OCI-LY1 (cell line): Measurements from ENCODE around the gene AP2B1.

Experiments used
- H2AFZ ChIP-seq: fragments of 200-600 bp; sonication (generic), shearing (Covaris generic); 2 replicates; pipeline ENCODE4 v1.6.0; 2014; ENCODE audit warnings: antibody characterized with exemption, mild to moderate bottlenecking, low read length
- H3F3A ChIP-seq: fragments of 200-600 bp; sonication (generic), shearing (Covaris generic); 2 replicates; pipeline ENCODE4 v1.6.0; 2014; ENCODE audit warnings: mild to moderate bottlenecking, antibody characterized with exemption, low read length, moderate library complexity; ENCODE audit not compliant: insufficient read depth
- H3K27ac ChIP-seq: fragments of 200-600 bp; sonication (generic); 2 replicates; pipeline ENCODE4 v1.5.1; 2014; ENCODE audit warnings: low read length, mixed run types, mild to moderate bottlenecking, low read depth; ENCODE audit not compliant: poor library complexity, severe bottlenecking
- H3K27me3 ChIP-seq: fragments of 200-600 bp; sonication (generic); 2 replicates; pipeline ENCODE4 v1.6.0; 2014; ENCODE audit warnings: antibody characterized with exemption, mild to moderate bottlenecking, low read length, moderate library complexity; ENCODE audit not compliant: insufficient read depth
- H3K36me3 ChIP-seq: fragments of 200-600 bp; sonication (generic); 2 replicates; pipeline ENCODE4 v1.6.1; 2014; ENCODE audit warnings: mild to moderate bottlenecking, antibody characterized with exemption, low read length, moderate library complexity, mixed read lengths; ENCODE audit not compliant: insufficient read depth
- H3K4me1 ChIP-seq: fragments of 200-600 bp; sonication (generic); 2 replicates; pipeline ENCODE4 v1.5.1; 2014; ENCODE audit warnings: mild to moderate bottlenecking, low read length, moderate library complexity; ENCODE audit not compliant: insufficient read depth, severe bottlenecking
- H3K4me2 ChIP-seq: fragments of 200-600 bp; sonication (generic), shearing (Covaris generic); 2 replicates; pipeline ENCODE4 v1.6.1; 2014; ENCODE audit warnings: low read length
- H3K4me3 ChIP-seq: fragments of 200-600 bp; sonication (generic); 2 replicates; pipeline ENCODE4 v1.5.1; 2014; ENCODE audit warnings: low read length, low read depth, mild to moderate bottlenecking, mixed read lengths; ENCODE audit not compliant: poor library complexity, severe bottlenecking
- H3K79me2 ChIP-seq: fragments of 200-600 bp; shearing (Covaris generic); 2 replicates; pipeline ENCODE4 v1.6.1; 2016; ENCODE audit warnings: mixed run types, low read length, mixed read lengths; ENCODE audit not compliant: insufficient read depth
- H3K9ac ChIP-seq: fragments of 200-600 bp; sonication (generic), shearing (Covaris generic); 2 replicates; pipeline ENCODE4 v1.6.1; 2014; ENCODE audit warnings: mild to moderate bottlenecking, low read length, mixed read lengths
- H3K9me2 ChIP-seq: fragments of 200-600 bp; sonication (generic), shearing (Covaris generic); 2 replicates; pipeline ENCODE4 v1.6.1; 2014; ENCODE audit warnings: low read depth, mild to moderate bottlenecking, low read length, mixed read lengths
- H3K9me3 ChIP-seq: fragments of 200-600 bp; shearing (Covaris generic); 2 replicates; pipeline ENCODE4 v1.6.1; 2014; ENCODE audit warnings: low read length, mixed read lengths
- H4K20me1 ChIP-seq: fragments of 200-600 bp; sonication (generic), shearing (Covaris generic); 2 replicates; pipeline ENCODE4 v1.6.0; 2016; ENCODE audit warnings: mild to moderate bottlenecking, low read length; ENCODE audit not compliant: insufficient read depth
- EZH2 ChIP-seq: fragments of 200-600 bp; sonication (generic), shearing (Covaris generic); IDR thresholded peaks from 2 replicates; pipeline ENCODE4 v1.8.0; 2017; ENCODE audit warnings: borderline replicate concordance, mixed run types, mild to moderate bottlenecking, antibody characterized with exemption, low read length, moderate library complexity, mixed read lengths
- TF ChIP-seq, protein P1 (sequence below): fragments of 200-600 bp; sonication (generic), shearing (Covaris generic); IDR thresholded peaks from 2 replicates; pipeline ENCODE4 v1.5.1; 2017; ENCODE audit warnings: mild to moderate bottlenecking, antibody characterized with exemption, low read length, moderate library complexity, mixed read lengths

Gene AP2B1

GRCh38 chr17:35736236-35736635, 149.1 kb downstream of the AP2B1 start:
- Histone ChIP-seq H4K20me1 (no peaks in the 10 kb centered on the region), H3K9me2 (no peaks in the 10 kb centered on the region), H3K4me2 (no peak overlapping the region), H3K27ac (no peak overlapping the region), H3K36me3 (no peaks in the 10 kb centered on the region), H3K4me3 (no peak overlapping the region), H3K27me3 (no peaks in the 10 kb centered on the region; the same call in none of the 2 replicates), H3K9ac (no peak overlapping the region), H3K4me1 (no peaks in the 10 kb centered on the region), H3K79me2 (no peaks in the 10 kb centered on the region), H2AFZ (no peak overlapping the region), H3K9me3 (no peaks in the 10 kb centered on the region), H3F3A (no peaks in the 10 kb centered on the region)
- TF ChIP-seq, protein P1, sequence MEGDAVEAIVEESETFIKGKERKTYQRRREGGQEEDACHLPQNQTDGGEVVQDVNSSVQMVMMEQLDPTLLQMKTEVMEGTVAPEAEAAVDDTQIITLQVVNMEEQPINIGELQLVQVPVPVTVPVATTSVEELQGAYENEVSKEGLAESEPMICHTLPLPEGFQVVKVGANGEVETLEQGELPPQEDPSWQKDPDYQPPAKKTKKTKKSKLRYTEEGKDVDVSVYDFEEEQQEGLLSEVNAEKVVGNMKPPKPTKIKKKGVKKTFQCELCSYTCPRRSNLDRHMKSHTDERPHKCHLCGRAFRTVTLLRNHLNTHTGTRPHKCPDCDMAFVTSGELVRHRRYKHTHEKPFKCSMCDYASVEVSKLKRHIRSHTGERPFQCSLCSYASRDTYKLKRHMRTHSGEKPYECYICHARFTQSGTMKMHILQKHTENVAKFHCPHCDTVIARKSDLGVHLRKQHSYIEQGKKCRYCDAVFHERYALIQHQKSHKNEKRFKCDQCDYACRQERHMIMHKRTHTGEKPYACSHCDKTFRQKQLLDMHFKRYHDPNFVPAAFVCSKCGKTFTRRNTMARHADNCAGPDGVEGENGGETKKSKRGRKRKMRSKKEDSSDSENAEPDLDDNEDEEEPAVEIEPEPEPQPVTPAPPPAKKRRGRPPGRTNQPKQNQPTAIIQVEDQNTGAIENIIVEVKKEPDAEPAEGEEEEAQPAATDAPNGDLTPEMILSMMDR, result no peak
- TF ChIP-seq EZH2, result no peak

DNA sequence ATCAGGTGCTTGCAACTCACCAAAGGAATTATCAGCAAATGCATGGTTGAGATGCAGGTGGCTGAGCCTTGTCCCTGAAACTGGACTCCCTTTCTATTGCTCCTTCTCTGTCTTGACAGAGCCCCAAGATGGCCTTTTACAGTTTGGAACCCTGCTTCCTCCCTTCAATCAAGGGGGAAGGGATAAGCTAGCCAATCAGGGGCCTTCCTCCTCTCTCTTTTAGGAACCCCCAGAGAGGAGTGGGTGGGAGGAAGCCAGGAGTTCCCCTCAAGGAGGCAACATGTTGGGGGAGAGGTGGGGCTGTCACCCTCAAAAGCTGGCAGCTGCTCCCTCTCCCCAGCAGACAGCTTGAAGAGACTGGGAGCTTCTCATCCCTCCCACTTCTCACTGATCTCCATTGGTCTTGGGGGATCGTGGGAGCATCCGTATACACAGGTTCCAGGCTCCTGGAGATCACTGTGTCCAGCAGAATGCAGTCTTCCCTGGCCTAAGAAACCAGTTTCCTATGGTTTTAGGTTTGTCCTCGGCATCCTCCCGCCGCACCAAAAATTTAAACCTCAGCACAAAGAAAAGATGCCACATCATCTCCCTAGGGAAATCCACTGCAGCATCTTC, 151.5 kb downstream of the AP2B1 start:
- Histone ChIP-seq H4K20me1 (no peaks in the 10 kb centered on the region), H3K4me2 (no peak overlapping the region), H3K9ac (no peak overlapping the region)

GRCh38 chr17:35740216-35740615, 153.1 kb downstream of the AP2B1 start:
- Histone ChIP-seq H3K27me3 (no peaks in the 10 kb centered on the region), H3K4me3 (no peak overlapping the region), H3K4me2 (no peak overlapping the region), H3K9me2 (no peaks in the 10 kb centered on the region), H3K9me3 (no peaks in the 10 kb centered on the region), H3K4me1 (no peaks in the 10 kb centered on the region), H2AFZ (no peak overlapping the region), H3K36me3 (no peaks in the 10 kb centered on the region), H3F3A (no peaks in the 10 kb centered on the region), H3K27ac (no peak overlapping the region), H4K20me1 (no peaks in the 10 kb centered on the region), H3K79me2 (no peaks in the 10 kb centered on the region), H3K9ac (no peak overlapping the region)
- no peak for TF ChIP-seq EZH2
- TF ChIP-seq, protein P1, result no peak

More for the DNA sequence above, 151.5 kb downstream of the AP2B1 start:
- no peaks in the 10 kb centered on the region for H3K9me3 ChIP-seq
- no peaks in the 10 kb centered on the region for H3F3A ChIP-seq
- no peaks in the 10 kb centered on the region for H3K79me2 ChIP-seq
- H3K36me3 ChIP-seq, result no peaks in the 10 kb centered on the region
- no peaks in the 10 kb centered on the region for H3K4me1 ChIP-seq
- H3K27me3 ChIP-seq, result no peaks in the 10 kb centered on the region; the same call in 1 of the 2 replicates
- TF ChIP-seq, protein P1, result no peak
- no peak for TF ChIP-seq EZH2
- no peaks in the 10 kb centered on the region for H3K9me2 ChIP-seq
- H3K27ac ChIP-seq, result no peak overlapping the region
- no peak overlapping the region for H2AFZ ChIP-seq
- no peak overlapping the region for H3K4me3 ChIP-seq
